WI38 (cell line): ENCODE data around the gene ABLIM1.

Experiments used
- H3K4me3 ChIP-seq: 2 replicates; pipeline ENCODE4 v1.5.1; 2011; ENCODE audit warnings: low read depth, mild to moderate bottlenecking, control low read depth, low read length
- CTCF ChIP-seq: IDR thresholded peaks from 2 replicates; pipeline ENCODE4 v1.5.1; 2012; ENCODE audit warnings: low read depth, mild to moderate bottlenecking, control low read depth, low read length

Gene ABLIM1

GRCh38 chr10:114395366-114396022, 262.6 kb downstream of the ABLIM1 start:
- no peak for TF ChIP-seq CTCF

DNA sequence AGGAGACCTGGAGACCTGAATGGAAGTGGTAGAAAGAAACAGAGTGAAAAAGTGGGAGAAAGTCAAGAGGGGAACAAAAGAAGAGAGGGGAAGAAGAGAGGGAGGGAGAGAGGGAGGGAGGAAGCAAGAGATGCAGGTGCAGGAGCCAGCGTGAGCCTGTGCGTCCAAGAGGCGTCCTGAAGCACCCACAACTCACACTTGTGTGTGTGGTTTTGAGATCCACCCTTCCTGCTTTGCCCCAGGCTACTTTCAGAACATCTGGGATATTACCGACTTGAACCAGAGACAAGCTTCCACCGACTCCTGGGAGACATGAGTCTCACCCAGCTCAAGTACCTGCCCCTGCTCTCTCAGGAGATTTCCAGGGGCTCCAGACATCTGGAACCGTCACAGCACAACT, 263.5 kb downstream of the ABLIM1 start:
- no peak for TF ChIP-seq CTCF
- H3K4me3 ChIP-seq, result no peak overlapping the region

More at GRCh38 chr10:114395366-114396022, 262.6 kb downstream of the ABLIM1 start:
- no peak overlapping the region for H3K4me3 ChIP-seq

DNA sequence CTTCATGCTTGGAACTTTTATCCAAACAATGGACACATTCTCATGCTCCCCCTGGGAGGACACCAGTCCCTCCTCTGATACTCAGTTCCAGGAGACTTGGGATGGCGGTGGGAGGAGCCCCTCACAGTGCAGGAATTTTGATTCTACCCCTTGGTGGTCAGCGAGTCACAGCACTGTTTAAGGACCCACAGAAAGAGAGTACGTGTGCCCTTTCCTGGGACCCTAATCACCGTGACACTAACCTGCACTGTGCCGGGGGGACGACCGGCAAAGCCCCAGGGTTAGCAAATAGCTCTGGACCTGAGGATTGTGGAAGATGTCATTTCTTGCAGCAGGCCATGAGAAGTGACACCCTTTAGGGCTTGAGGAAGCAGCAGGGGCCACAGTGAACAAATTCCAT, 264.2 kb downstream of the ABLIM1 start:
- no peak for TF ChIP-seq CTCF
- no peak overlapping the region for H3K4me3 ChIP-seq

GRCh38 chr10:114393482-114393881, 264.6 kb downstream of the ABLIM1 start:
- no peak overlapping the region for H3K4me3 ChIP-seq
- no peak for TF ChIP-seq CTCF

GRCh38 chr10:114392112-114392835, 265.8 kb downstream of the ABLIM1 start:
- no peak overlapping the region for H3K4me3 ChIP-seq
- TF ChIP-seq CTCF, result no peak

DNA sequence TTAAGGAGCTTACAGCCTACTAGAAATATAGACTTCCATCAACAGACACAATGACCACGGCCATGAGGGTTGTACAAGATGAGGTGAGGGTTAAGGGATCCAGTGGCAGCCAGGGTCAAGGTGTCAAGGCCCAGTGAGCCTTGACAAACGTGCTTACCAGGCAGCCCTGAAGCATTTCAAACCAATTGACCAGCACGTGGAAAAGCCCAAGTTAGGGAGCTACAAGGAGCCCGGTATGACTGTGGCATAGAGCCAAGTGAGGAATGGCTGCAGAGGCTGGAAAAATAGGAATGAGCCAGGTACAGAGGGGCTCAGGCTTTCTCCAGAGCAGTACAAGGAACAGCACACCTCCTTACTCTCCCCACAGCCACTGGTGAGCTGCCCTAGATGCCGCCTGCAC, 266.5 kb downstream of the ABLIM1 start:
- no peak for TF ChIP-seq CTCF
- H3K4me3 ChIP-seq, result no peak overlapping the region

DNA sequence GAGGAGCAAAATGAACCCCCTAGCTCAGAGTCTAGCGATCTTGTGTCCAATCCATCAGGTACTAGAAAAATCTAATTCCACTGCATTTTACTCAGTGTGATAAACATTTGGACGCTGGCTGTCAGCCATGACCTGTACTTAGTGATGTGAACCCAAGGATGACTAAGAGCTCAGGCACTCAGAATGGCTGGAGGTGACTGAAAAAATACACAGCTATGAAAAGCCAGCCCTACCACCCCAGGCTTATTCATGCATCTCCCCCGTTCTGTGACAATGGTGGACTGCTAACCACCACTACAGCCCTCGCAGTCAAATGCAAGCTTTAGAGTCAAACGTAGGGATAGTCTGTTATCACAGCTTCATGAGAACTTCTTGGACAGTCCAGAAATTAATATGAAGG, 268.6 kb downstream of the ABLIM1 start:
- no peak overlapping the region for H3K4me3 ChIP-seq
- no peak for TF ChIP-seq CTCF
